Heart left ventricle (tissue), 16 donors: ENCODE results near the gene DTNB. TPM values are rescaled to one million over a fixed set of nuclear protein-coding genes. Genes with fewer than 3 reads are reported as not detected.
"Not testable (repeated sequence)": the region's sequence is repeated elsewhere in the genome, so short reads cannot be mapped to it uniquely, and the experiment has no call there.

Experiments used
- ATAC-seq, 4 donors: fragments of 200-7000 bp; cut with Tn5 transposase; one replicate each; pipeline ENCODE4 v1.9.1; 2020 to 2022; ENCODE audit warnings: moderate library complexity in 4 of 4, mild to moderate bottlenecking in 3 of 4, moderate number of reproducible peaks in 1 of 4
- DNase-seq, 5 donors: peaks; one replicate each; pipeline ENCODE4 v3.0.0-alpha.2; 2020
- H3K27ac ChIP-seq, 12 donors: fragments of 200-600 bp; sonication (generic) in 4 of 12; one replicate each; pipeline versions ENCODE4 v1.5.0 to v1.8.0; 2016 to 2022; ENCODE audit warnings: mild to moderate bottlenecking in 2 of 12
- H3K27me3 ChIP-seq, 9 donors: fragments of 200-600 bp; sonication (generic) in 2 of 9; one replicate each; pipeline versions ENCODE4 v1.5.1 to v1.8.0; 2016 to 2022; ENCODE audit warnings: mild to moderate bottlenecking in 3 of 9
- H3K36me3 ChIP-seq, 9 donors: fragments of 200-600 bp; sonication (generic) in 2 of 9; one replicate each; pipeline versions ENCODE4 v1.5.0 to v1.8.0; 2018 to 2022; ENCODE audit warnings: mild to moderate bottlenecking in 2 of 9
- H3K4me1 ChIP-seq, 12 donors: fragments of 200-600 bp; sonication (generic) in 4 of 12; one replicate each; pipeline versions ENCODE4 v1.5.0 to v1.8.0; 2016 to 2022; ENCODE audit warnings: mild to moderate bottlenecking in 3 of 12
- H3K4me3 ChIP-seq, 12 donors: fragments of 200-600 bp; sonication (generic) in 4 of 12; one replicate each; pipeline versions ENCODE4 v1.5.0 to v1.8.0; 2017 to 2022; ENCODE audit warnings: mild to moderate bottlenecking in 9 of 12, moderate library complexity in 4 of 12
- H3K9me3 ChIP-seq, 12 donors: fragments of 200-600 bp; sonication (generic) in 4 of 12; one replicate each; pipeline versions ENCODE4 v1.5.0 to v1.8.0; 2016 to 2022; ENCODE audit warnings: mild to moderate bottlenecking in 1 of 12
- POLR2A ChIP-seq, 2 donors: fragments of 450-650 bp; IDR thresholded peaks; one replicate each; pipeline ENCODE4 v1.6.1; 2017; ENCODE audit warnings: antibody characterized with exemption in 2 of 2, mild to moderate bottlenecking in 2 of 2, moderate library complexity in 2 of 2
- WGBS, 4 donors: extraction: QIAGEN DNeasy Blood & Tissue Kit in 2 of 4; methylation state at CpG; one replicate each; pipeline versions ENCODE4 v1.1.5 to v1.1.7; 2013 to 2018; 5-methylcytosine and 5-hydroxymethylcytosine counted together
- intact Hi-C, 10 donors: fragments of 100-400 bp; cut with DNase I; formaldehyde crosslinking; loops; one replicate each; pipeline versions ENCODE4 v1.11.1 to v1.14.2; 2022
- polyA plus RNA-seq, 2 donors: library from polyadenylated mRNA; stranded (reverse); fragments of 200-250 nt; gene quantifications; one replicate each; pipeline ENCODE4 v1.2.3, GENCODE V29; 2013
- total RNA-seq, 9 donors: library from RNA; depleted of rRNA in 2 of 9; stranded (reverse); fragments of >200 nt in 2 of 9; fragmentation: NEBNext Ultra II Directional in 3 of 9; extraction: Animal tissue kit (Norgen Biotek cat#: 25700) in 3 of 9; gene quantifications; one replicate each; pipeline versions ENCODE4 v1.1.0 to v1.2.4, GENCODE V29; 2016 to 2023
- TF ChIP-seq, protein P1 (sequence below), 12 donors: fragments of 200-600 bp; sonication (generic) in 4 of 12; IDR thresholded peaks; one replicate each; pipeline versions ENCODE4 v1.5.0 to v1.8.0; 2018 to 2022; ENCODE audit warnings: antibody characterized with exemption in 12 of 12, mild to moderate bottlenecking in 5 of 12
- donor health status: ischemic (EF 13 %, LVEDD 7.1; RV severe dilation, severe dysfunction).
- donor health status: healthy with polysubstance abuse.
- donor health status: DM: no; HTN: yes; CAD: no.
- donor health status: DM: no; HTN: no; CAD: no.
- donor health status: ischemic (EF 25% LVEDD 6.9; RV normal size, moderate dysfunction).
- donor health status: ischemic (EF 25% LVEDD 5.7; RV mildly dilated, moderate dysfunction).
- donor health status: healthy.
- donor health status: DM: yes; HTN: yes; CAD: no.
- donor health status: ischemic (EF 35%, LVEDD 5.7; RV mildly dilated, moderate dysfunction).
- donor health status: nonischemic (EF 11% LVEDD 7.7; RV severe dilation, severe dysfunction).
- donor health status: DM: yes; HTN: yes; CAD: no.
- donor health status: PGD.
- donor health status: ischemic (EF 29% LVEDD 5.4; RV normal size, mild dysfunction).
- donor health status: nonischemic (EF 23%, LVEDD 6.1; RV moderate dilation, normal function).

The DTNB gene
- total and polyA plus RNA-seq, 11 donors: 2.5 to 17.3 (median 5.6) TPM

DNA sequence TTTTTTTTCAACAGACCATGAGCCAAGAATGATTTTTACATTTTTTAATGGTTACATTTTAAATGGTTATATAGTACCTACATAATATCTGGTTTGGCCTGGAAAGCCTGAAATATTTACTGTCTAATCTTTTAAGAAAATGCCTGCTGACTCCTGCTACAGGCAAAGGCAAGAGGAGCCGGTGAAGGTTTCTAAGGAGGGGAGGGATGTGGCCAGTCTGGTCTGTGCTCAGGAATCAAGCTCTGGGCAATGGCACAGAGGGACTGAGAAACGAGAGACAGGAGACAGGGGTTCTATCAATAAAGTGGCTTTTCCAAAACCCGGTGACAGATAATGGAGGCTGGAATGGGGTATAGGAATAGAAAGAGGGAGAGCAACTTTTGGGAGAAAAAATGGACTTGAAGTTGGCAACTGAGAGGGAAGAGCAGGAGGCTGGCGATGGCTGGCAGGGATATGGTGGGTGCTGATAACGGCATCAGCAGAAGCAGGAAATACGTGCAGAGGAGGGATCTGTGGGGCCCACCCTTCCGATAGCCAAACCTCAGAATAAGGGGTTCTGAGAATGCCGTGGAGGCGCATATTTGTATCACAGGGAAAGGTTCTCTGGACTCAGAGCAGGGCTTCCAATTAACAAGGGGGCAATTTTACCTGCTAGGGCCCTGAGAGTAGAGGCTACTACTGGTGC lies 267.6 kb downstream of the DTNB start:
- no peak for TF ChIP-seq POLR2A (IDR thresholded peaks at IDR 0.05)
- TF ChIP-seq, protein P1, sequence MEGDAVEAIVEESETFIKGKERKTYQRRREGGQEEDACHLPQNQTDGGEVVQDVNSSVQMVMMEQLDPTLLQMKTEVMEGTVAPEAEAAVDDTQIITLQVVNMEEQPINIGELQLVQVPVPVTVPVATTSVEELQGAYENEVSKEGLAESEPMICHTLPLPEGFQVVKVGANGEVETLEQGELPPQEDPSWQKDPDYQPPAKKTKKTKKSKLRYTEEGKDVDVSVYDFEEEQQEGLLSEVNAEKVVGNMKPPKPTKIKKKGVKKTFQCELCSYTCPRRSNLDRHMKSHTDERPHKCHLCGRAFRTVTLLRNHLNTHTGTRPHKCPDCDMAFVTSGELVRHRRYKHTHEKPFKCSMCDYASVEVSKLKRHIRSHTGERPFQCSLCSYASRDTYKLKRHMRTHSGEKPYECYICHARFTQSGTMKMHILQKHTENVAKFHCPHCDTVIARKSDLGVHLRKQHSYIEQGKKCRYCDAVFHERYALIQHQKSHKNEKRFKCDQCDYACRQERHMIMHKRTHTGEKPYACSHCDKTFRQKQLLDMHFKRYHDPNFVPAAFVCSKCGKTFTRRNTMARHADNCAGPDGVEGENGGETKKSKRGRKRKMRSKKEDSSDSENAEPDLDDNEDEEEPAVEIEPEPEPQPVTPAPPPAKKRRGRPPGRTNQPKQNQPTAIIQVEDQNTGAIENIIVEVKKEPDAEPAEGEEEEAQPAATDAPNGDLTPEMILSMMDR (IDR thresholded peaks at IDR 0.05): no peak
- WGBS, 4 donors: 86 to 92% (median 91%) methylated on average over 9 of the region's 9 CpGs
- no peak for DNase-seq
- Histone ChIP-seq H3K4me1 (peaks cover 0 to 12% (median 0%) of the 10 kb centered on the region in 12 donors), H3K27me3 (no peaks in the 10 kb centered on the region), H3K4me3 (no peak overlapping the region), H3K36me3 (no peaks in the 10 kb centered on the region), H3K27ac (no peak overlapping the region), H3K9me3 (no peaks in the 10 kb centered on the region)
- ATAC-seq: no peak
- intact Hi-C loops: no loop called here

DNA sequence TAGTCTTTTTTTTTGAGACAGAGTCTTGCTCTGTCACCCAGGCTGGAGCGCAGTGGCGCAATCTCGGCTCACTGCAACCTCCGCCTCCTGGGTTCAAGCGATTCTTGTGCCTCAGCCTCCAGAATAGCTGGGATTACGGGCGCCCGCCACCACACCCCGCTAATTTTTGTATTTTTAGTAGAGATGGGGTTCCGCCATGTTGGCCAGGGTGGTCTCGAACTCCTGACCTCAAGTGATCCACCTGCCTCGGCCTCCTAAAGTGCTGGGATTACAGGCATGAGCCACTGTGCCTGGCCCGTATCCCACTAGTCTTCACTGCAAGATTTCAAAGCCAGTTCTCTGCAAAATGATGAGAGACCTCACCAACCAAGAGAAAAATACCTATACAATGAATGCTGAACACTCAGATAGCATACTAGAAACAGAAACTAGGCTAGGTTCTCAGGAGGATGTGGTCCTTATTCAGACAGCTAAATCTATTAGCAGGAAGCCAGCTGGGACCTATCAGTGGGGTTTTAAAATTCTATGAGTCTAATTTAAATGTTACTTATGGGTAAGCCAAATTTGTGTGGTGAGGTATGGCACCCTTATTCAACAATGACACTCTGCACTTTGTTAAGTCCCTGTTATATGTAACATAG lies 270.1 kb downstream of the DTNB start:
- H3K4me3 ChIP-seq, intact Hi-C loops, DNase-seq, H3K27ac ChIP-seq, H3K4me1 ChIP-seq, H3K9me3 ChIP-seq, H3K27me3 ChIP-seq, H3K36me3 ChIP-seq, ATAC-seq: not testable (repeated sequence)
- WGBS, 4 donors: 85 to 93% (median 93%) methylated on average over 13 of the region's 13 CpGs

DNA sequence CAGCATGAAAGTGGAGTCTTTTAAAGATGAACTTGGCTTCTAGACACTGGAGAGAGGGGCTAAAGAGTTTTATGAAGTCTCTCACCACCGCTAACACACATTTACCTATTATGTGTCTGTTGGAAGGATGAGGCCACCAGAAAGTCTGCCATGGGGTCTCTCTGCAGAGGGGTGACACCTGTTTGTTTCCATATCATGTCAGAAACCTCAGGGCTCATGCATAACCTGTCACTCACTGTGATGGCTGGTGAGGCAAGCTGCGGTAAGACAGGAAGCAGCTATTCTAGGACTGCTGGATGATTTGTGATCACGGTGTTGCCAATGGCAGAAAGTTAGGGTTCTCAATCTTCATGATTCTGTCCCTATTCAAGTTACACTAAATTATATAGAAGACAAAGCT lies 270.9 kb downstream of the DTNB start:
- DNase-seq: no peak
- no peak overlapping the region for H3K4me3 ChIP-seq
- no peaks in the 10 kb centered on the region for H3K27me3 ChIP-seq
- TF ChIP-seq, protein P1 (IDR thresholded peaks at IDR 0.05): no peak
- TF ChIP-seq POLR2A (IDR thresholded peaks at IDR 0.05): no peak
- H3K27ac ChIP-seq: no peak overlapping the region
- no peaks in the 10 kb centered on the region for H3K36me3 ChIP-seq
- no peaks in the 10 kb centered on the region for H3K4me1 ChIP-seq
- 69 to 88% (median 82%) methylated on average over 3 of the region's 3 CpGs for WGBS, 4 donors
- H3K9me3 ChIP-seq: no peaks in the 10 kb centered on the region
- intact Hi-C loops: no loop called here
- no peak for ATAC-seq

DNA sequence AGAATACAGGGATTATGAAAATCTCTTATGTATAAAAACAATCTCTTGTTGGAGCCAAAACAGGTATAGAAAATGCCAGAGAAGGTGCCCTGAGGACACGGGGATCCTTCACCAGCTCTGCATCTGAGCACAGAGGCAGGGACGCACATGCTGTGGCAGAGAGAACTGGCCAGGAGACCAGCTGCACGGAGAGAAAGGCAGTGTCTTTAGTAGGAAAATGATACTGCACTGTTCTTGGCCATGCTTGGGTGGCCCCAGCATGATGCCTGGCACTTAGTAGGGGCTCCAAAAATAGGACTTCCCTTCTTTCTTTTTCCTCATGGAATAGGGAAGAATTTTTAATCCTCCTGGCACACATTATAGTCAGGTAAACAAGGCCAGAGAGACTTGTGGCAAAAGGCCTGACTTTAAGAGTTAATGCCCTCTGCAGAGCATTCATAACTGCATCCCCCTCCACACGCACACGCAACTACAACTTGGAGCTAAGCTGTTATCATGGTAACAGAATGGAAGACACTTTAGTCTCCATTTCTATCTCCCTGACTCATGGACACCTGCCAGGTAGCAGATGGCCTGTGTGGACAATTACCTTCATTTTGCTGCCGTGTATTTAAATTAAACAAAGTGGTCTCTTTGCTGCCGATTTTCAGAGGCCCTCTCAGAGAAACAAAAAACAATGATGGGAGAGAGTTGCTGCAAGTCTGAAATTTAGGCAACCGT lies 271.9 kb downstream of the DTNB start:
- TF ChIP-seq, protein P1 (IDR thresholded peaks at IDR 0.05): no peak
- no peak for TF ChIP-seq POLR2A (IDR thresholded peaks at IDR 0.05)
- H3K27me3 ChIP-seq: no peaks in the 10 kb centered on the region

More for the DNA sequence above, 271.9 kb downstream of the DTNB start:
- WGBS, 4 donors: 91 to 96% (median 91%) methylated on average over 8 of the region's 8 CpGs
- intact Hi-C loops: no loop called here
- Histone ChIP-seq H3K27ac (no peak overlapping the region), H3K4me3 (no peak overlapping the region), H3K9me3 (no peaks in the 10 kb centered on the region), H3K36me3 (no peaks in the 10 kb centered on the region), H3K4me1 (no peaks in the 10 kb centered on the region)
- DNase-seq (no peak), ATAC-seq (no peak)
